WTC11 (cell line): ENCODE data around the gene FOXA3. TPM values are rescaled to one million over a fixed set of nuclear protein-coding genes. Genes with fewer than 3 reads are reported as not detected.
A peak's percentile ranks its signal among the peaks of the same experiment; 100 is the strongest.

Experiments used
- ATAC-seq: fragments of 200-7000 bp; cut with Tn5 transposase; 2 replicates; pipeline ENCODE4 v1.10.0; 2021; ENCODE audit warnings: mild to moderate bottlenecking, moderate library complexity
- CTCF ChIA-PET: fragments of 300-600 bp; sonication (Branson Sonifier 250); formaldehyde crosslinking; loops from one replicate; lab custom pipeline; 2021; ENCODE audit warnings: antibody characterized with exemption; lab: Charles Lee
- POLR2A ChIA-PET: fragments of 350-600 bp; sonication (Branson Sonifier 250); formaldehyde crosslinking; loops from one replicate; lab custom pipeline; 2021; ENCODE audit warnings: antibody characterized with exemption; lab: Charles Lee
- DNase-seq: peaks from one replicate; pipeline ENCODE4 v3.0.0; 2021; ENCODE audit warnings: low spot score
- H3K27ac Mint-ChIP-seq: 2 replicates; pipeline ENCODE4 v1.8.0; 2021; ENCODE audit warnings: mixed read lengths
- H3K27me3 Mint-ChIP-seq: 2 replicates; pipeline ENCODE4 v1.8.0; 2021; ENCODE audit warnings: low read depth, mild to moderate bottlenecking, moderate library complexity, mixed read lengths
- H3K36me3 Mint-ChIP-seq: 2 replicates; pipeline ENCODE4 v1.8.0; 2021; ENCODE audit warnings: mixed read lengths
- H3K4me1 Mint-ChIP-seq: 2 replicates; pipeline ENCODE4 v1.8.0; 2022; ENCODE audit warnings: mixed read lengths
- H3K4me3 Mint-ChIP-seq: 2 replicates; pipeline ENCODE4 v1.8.0; 2021; ENCODE audit warnings: mild to moderate bottlenecking, moderate library complexity, mixed read lengths
- H3K9me3 Mint-ChIP-seq: 2 replicates; pipeline ENCODE4 v1.8.0; 2021; ENCODE audit warnings: mixed read lengths
- GABPB1 ChIP-seq: sonication (generic); formaldehyde crosslinking; IDR thresholded peaks from 2 replicates; pipeline ENCODE4 v1.8.1; 2023; ENCODE audit warnings: mild to moderate bottlenecking, missing genetic modification reagents
- NFYB ChIP-seq: sonication (generic); formaldehyde crosslinking; conservative IDR thresholded peaks from 2 replicates; pipeline ENCODE4 v1.8.0; 2022; ENCODE audit warnings: low read depth, missing genetic modification reagents
- PRDM15 ChIP-seq: sonication (generic); formaldehyde crosslinking; IDR thresholded peaks from 2 replicates; pipeline ENCODE4 v1.8.0; 2022; ENCODE audit warnings: missing genetic modification reagents
- PREB ChIP-seq: sonication (generic); formaldehyde crosslinking; IDR thresholded peaks from 2 replicates; pipeline ENCODE4 v1.8.1; 2022; ENCODE audit warnings: mild to moderate bottlenecking, missing genetic modification reagents, moderate library complexity, borderline replicate concordance
- TEAD1 ChIP-seq: sonication (generic); formaldehyde crosslinking; IDR thresholded peaks from 2 replicates; pipeline ENCODE4 v1.8.0; 2022; ENCODE audit warnings: mild to moderate bottlenecking, missing genetic modification reagents
- USF1 ChIP-seq: sonication (generic); formaldehyde crosslinking; IDR thresholded peaks from 2 replicates; pipeline ENCODE4 v1.8.0; 2022; ENCODE audit warnings: mild to moderate bottlenecking, missing genetic modification reagents
- ZBTB43 ChIP-seq: sonication (generic); formaldehyde crosslinking; IDR thresholded peaks from 2 replicates; pipeline ENCODE4 v1.8.1; 2023; ENCODE audit warnings: mild to moderate bottlenecking, missing genetic modification reagents
- ZNF138 ChIP-seq: sonication (generic); formaldehyde crosslinking; conservative IDR thresholded peaks from 2 replicates; pipeline ENCODE4 v1.8.1; 2022; ENCODE audit warnings: mild to moderate bottlenecking, moderate library complexity, missing genetic modification reagents
- ZNF396 ChIP-seq: fragments of 250-450 bp; sonication (Bioruptor Pico); IDR thresholded peaks from 2 replicates; pipeline ENCODE4 v1.8.0; 2021; ENCODE audit warnings: mild to moderate bottlenecking, moderate library complexity, borderline replicate concordance
- total RNA-seq: library from RNA; stranded (reverse); gene quantifications from 3 replicates; pipeline ENCODE4 v1.2.3, GENCODE V29; 2021
- TF ChIP-seq, protein P1 (sequence below): sonication (generic); formaldehyde crosslinking; IDR thresholded peaks from 2 replicates; pipeline ENCODE4 v1.8.0; 2022; ENCODE audit warnings: mild to moderate bottlenecking, missing genetic modification reagents
- TF ChIP-seq, protein P2 (sequence below): sonication (generic); formaldehyde crosslinking; conservative IDR thresholded peaks from 2 replicates; pipeline ENCODE4 v1.8.1; 2022; ENCODE audit warnings: mild to moderate bottlenecking, missing genetic modification reagents

FOXA3 gene
- total RNA-seq, 1 experiment from 2014 or later = 20.7 TPM

DNA sequence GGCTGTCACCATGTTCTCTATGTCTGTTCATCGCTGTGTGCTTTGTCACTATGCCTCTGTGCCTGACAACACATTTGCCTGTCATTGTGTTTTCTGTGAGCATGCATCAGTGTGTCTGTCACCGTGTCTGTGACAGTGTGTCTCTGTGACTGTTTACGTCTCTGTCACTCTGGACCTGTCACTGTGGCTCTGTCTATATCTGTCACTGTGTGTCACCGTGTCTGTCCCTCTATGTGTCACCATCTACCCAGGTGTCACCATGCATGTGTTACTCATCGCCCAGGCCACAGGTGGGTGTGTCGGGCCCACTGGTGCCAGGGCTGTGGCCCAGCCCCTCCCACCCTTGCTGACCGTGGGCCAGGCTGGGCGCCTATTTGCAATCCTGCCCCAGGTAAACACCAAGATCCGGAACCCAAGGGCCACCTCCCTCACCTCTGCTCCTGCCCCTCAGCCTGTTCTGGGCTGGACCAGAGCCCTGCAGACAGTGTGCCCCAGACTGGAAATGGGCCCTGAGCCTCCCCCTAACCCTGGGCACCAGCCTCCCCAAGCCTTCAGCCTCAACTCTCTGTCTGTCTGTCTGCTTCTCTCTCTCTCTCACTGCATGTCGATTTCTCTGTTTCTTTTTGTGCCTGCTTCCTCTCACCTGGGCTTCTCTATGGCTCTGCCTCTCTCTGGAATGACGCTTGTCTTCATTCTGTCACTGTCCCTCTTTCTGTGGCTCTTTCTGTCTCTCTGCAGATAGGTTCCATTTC is 14.1 kb downstream of the FOXA3 start:
- POLR2A ChIA-PET = interaction anchor here (1.0 kb wide), 1 partner anchor 14 kb away, joined by 3 read pairs; no protein-coding TSS in a partner anchor
- ATAC-seq = no peak
- peaks cover 1% of the 10 kb centered on the region for H3K36me3 Mint-ChIP-seq
- TF ChIP-seq PRDM15 (0 out of 2 replicates have a peak, but pooled peaks have one; percentile 1), GABPB1 (CRISPR knock-in tag) (0 out of 2 replicates have a peak, but pooled peaks have one; percentile 65)
- TF ChIP-seq, protein P1, sequence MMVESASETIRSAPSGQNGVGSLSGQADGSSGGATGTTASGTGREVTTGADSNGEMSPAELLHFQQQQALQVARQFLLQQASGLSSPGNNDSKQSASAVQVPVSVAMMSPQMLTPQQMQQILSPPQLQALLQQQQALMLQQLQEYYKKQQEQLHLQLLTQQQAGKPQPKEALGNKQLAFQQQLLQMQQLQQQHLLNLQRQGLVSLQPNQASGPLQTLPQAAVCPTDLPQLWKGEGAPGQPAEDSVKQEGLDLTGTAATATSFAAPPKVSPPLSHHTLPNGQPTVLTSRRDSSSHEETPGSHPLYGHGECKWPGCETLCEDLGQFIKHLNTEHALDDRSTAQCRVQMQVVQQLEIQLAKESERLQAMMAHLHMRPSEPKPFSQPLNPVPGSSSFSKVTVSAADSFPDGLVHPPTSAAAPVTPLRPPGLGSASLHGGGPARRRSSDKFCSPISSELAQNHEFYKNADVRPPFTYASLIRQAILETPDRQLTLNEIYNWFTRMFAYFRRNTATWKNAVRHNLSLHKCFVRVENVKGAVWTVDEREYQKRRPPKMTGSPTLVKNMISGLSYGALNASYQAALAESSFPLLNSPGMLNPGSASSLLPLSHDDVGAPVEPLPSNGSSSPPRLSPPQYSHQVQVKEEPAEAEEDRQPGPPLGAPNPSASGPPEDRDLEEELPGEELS = no peak
- TF ChIP-seq, all 79 proteins: peak for 2
- DNase-seq = no peak
- H3K4me3 Mint-ChIP-seq = peak overlapping the region; percentile 36
- CTCF ChIA-PET = interaction anchor here (0.6 to 8.5 kb wide), 2 partner anchors 13 kb away, joined by 3 to 212 read pairs; partner anchors contain the start of genes FOXA3 and SYMPK
- no peaks in the 10 kb centered on the region for H3K27me3 Mint-ChIP-seq
- peak overlapping the region; percentile 11 for H3K27ac Mint-ChIP-seq
- peaks cover 60% of the 10 kb centered on the region for H3K4me1 Mint-ChIP-seq
- no peaks in the 10 kb centered on the region for H3K9me3 Mint-ChIP-seq

DNA sequence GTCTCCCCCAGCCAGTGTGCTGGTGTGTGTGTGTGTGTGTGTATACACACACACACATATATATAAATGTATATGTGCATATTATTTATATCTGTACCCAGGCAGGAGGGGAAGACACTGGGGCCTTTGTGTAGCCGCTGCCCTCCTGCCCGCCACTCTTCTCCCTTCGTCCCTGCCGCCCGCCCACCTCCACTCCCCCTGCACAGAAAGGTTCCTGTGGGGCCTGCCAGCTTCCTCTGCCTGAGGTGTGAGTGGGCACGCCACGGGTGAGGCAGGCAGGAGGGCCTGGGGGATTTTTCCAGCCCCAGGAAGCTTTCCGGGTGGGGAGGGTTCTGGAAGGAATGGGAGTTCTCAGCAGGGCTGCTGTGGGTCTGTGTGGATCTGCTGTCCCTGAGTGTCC is 14.9 kb downstream of the FOXA3 start:
- Mint-ChIP-seq H3K9me3 (no peaks in the 10 kb centered on the region), H3K4me3 (no peak overlapping the region), H3K27ac (no peak overlapping the region), H3K4me1 (peaks cover 57% of the 10 kb centered on the region), H3K27me3 (no peaks in the 10 kb centered on the region), H3K36me3 (no peaks in the 10 kb centered on the region)
- ChIA-PET POLR2A (interaction anchor here (1.0 kb wide), 1 partner anchor 15 kb away, joined by 3 read pairs; no protein-coding TSS in a partner anchor), CTCF (interaction anchor here (8.5 kb wide), 1 partner anchor 14 kb away, joined by 212 read pairs; the partner anchor contains the start of genes FOXA3 and SYMPK)
- DNase-seq = no peak
- no peak for ATAC-seq
- TF ChIP-seq, protein P2, sequence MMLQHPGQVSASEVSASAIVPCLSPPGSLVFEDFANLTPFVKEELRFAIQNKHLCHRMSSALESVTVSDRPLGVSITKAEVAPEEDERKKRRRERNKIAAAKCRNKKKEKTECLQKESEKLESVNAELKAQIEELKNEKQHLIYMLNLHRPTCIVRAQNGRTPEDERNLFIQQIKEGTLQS (CRISPR knock-in tag) = no peak
- TF ChIP-seq ZNF396 (CRISPR knock-in tag) (no peak), ZNF138 (no peak), NFYB (no peak), USF1 (CRISPR knock-in tag) (no peak), TEAD1 (CRISPR knock-in tag) (no peak), PREB (CRISPR knock-in tag) (no peak), ZBTB43 (CRISPR knock-in tag) (no peak)
